Uterus (tissue), 4 donors: ENCODE results near the gene PNLDC1. TPM values are rescaled to one million over a fixed set of nuclear protein-coding genes. Genes with fewer than 3 reads are reported as not detected.
"Not testable (repeated sequence)": the region's sequence is repeated elsewhere in the genome, so short reads cannot be mapped to it uniquely, and the experiment has no call there.

Experiments
- DNase-seq, 2 donors: peaks; one replicate each; pipeline ENCODE4 v3.0.0-alpha.2; 2019 to 2020
- H3K27ac ChIP-seq, 2 donors: fragments of 200-600 bp; sonication (generic); 1 replicate in 1 of 2; 2 replicates in 1 of 2; pipeline ENCODE4 v1.5.1; 2016 to 2018
- H3K27me3 ChIP-seq, 2 donors: fragments of 200-600 bp; sonication (generic); one replicate each; pipeline ENCODE4 v1.5.1; 2018 to 2019; ENCODE audit warnings: control low read depth in 1 of 2
- H3K36me3 ChIP-seq, 2 donors: fragments of 200-600 bp; sonication (generic); one replicate each; pipeline ENCODE4 v1.5.1; 2019; ENCODE audit warnings: control low read depth in 1 of 2
- H3K4me1 ChIP-seq, 2 donors: fragments of 200-600 bp; sonication (generic); one replicate each; pipeline ENCODE4 v1.5.1; 2018 to 2019; ENCODE audit warnings: control low read depth in 1 of 2
- H3K4me3 ChIP-seq, 2 donors: fragments of 200-600 bp; sonication (generic); 1 replicate in 1 of 2; 2 replicates in 1 of 2; pipeline ENCODE4 v1.5.1; 2018 to 2019; ENCODE audit warnings: mild to moderate bottlenecking in 1 of 2
- H3K9me3 ChIP-seq, 2 donors: fragments of 200-600 bp; sonication (generic); one replicate each; pipeline ENCODE4 v1.5.1; 2019; ENCODE audit warnings: control low read depth in 1 of 2
- POLR2A ChIP-seq, 2 donors: fragments of 450-650 bp; IDR thresholded peaks; one replicate each; pipeline ENCODE4 v1.6.1; 2016; ENCODE audit warnings: antibody characterized with exemption in 2 of 2, mild to moderate bottlenecking in 1 of 2, moderate library complexity in 1 of 2
- intact Hi-C: fragments of 100-400 bp; cut with DNase I; formaldehyde crosslinking; loops from one replicate; pipeline ENCODE4 v1.15.1; 2023; ENCODE audit warnings: low total_unique reads
- total RNA-seq, 4 donors: library from RNA; depleted of rRNA in 3 of 4; stranded (reverse); fragments of >200 nt in 3 of 4; gene quantifications; one replicate each; pipeline versions ENCODE4 v1.1.0 to v1.2.4, GENCODE V29; 2014 to 2023
- TF ChIP-seq, protein P1 (sequence below), 4 experiments: fragments of 200-600 bp in 2 of 4; fragments of 450-650 bp in 2 of 4; sonication (generic) in 2 of 4; IDR thresholded peaks; one replicate each; pipeline ENCODE4 v1.5.1; 2016 to 2019; ENCODE audit warnings: antibody characterized with exemption in 4 of 4, mild to moderate bottlenecking in 2 of 4, moderate library complexity in 1 of 4
- donor health status: DM: yes; HTN: yes; CAD: no.

PNLDC1 gene
- total RNA-seq, 4 donors from 2014 or later = 0.69 TPM; not detected in 3

DNA sequence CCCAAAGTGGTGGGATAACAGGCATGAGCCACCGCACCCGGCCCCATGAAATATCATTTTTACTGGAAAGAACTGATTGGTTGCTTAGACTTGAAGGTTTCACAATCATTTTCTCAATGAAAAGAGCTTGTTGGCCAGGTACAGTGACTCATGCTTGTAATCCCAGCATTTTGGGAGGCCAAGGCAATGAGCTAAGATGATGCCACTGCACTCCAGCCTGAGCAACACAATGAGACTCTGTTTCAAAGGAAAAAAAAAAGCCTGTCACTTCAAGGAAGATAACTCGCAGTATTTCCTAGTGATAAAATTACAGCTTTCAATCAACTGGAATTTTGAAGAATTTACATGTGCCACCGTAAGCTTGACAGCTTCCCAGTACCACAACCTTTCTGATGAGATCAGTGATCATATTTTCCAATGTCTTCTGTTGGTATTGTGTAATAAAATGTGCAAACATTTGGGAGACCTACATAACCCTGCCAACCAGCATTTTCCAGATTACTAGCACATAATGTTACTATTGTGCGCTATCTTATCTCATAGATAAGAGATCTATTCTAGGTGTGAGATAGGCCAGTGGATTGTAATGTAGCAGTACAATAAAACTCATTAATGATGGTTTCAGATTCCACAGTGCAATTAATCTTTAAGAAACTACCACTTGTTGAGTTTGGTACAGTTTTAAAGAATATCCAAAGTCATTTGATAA, 7.2 kb downstream of the PNLDC1 start:
- Histone ChIP-seq H3K4me3 (no peak overlapping the region), H3K27ac (no peak overlapping the region), H3K9me3 (no peaks in the 10 kb centered on the region), H3K27me3 (no peaks in the 10 kb centered on the region), H3K4me1 (no peaks in the 10 kb centered on the region), H3K36me3 (no peaks in the 10 kb centered on the region)
- no peak for DNase-seq
- TF ChIP-seq, protein P1, sequence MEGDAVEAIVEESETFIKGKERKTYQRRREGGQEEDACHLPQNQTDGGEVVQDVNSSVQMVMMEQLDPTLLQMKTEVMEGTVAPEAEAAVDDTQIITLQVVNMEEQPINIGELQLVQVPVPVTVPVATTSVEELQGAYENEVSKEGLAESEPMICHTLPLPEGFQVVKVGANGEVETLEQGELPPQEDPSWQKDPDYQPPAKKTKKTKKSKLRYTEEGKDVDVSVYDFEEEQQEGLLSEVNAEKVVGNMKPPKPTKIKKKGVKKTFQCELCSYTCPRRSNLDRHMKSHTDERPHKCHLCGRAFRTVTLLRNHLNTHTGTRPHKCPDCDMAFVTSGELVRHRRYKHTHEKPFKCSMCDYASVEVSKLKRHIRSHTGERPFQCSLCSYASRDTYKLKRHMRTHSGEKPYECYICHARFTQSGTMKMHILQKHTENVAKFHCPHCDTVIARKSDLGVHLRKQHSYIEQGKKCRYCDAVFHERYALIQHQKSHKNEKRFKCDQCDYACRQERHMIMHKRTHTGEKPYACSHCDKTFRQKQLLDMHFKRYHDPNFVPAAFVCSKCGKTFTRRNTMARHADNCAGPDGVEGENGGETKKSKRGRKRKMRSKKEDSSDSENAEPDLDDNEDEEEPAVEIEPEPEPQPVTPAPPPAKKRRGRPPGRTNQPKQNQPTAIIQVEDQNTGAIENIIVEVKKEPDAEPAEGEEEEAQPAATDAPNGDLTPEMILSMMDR (IDR thresholded peaks at IDR 0.05) = no peak
- TF ChIP-seq POLR2A (IDR thresholded peaks at IDR 0.05) = no peak
- intact Hi-C loops = no loop called here

DNA sequence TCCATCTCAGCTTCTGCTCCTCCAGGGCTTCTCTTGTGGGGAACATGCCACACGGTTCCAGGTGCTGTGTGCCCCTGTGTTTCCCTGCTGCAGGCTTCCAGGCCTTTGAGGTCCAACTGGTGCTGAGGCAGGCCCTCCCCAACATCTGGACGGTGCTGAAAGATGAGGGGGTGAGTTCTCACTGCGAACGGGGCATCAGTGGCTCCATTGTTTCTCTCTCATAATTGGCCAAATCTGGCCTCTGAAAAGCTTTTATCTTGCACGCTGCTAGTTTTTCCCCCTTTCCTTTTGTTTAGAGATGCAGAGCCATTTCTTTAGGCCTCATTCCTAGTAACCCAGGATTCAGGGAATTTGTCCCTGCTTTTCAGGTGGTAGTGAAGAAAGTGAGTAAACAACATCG, 8.6 kb downstream of the PNLDC1 start:
- intact Hi-C loops = no loop called here
- Histone ChIP-seq H3K4me3 (no peak overlapping the region), H3K4me1 (no peaks in the 10 kb centered on the region), H3K27ac (no peak overlapping the region), H3K36me3 (no peaks in the 10 kb centered on the region), H3K27me3 (no peaks in the 10 kb centered on the region), H3K9me3 (no peaks in the 10 kb centered on the region)
- DNase-seq = no peak
- no peak for TF ChIP-seq POLR2A (IDR thresholded peaks at IDR 0.05)
- TF ChIP-seq, protein P1 (IDR thresholded peaks at IDR 0.05) = no peak

DNA sequence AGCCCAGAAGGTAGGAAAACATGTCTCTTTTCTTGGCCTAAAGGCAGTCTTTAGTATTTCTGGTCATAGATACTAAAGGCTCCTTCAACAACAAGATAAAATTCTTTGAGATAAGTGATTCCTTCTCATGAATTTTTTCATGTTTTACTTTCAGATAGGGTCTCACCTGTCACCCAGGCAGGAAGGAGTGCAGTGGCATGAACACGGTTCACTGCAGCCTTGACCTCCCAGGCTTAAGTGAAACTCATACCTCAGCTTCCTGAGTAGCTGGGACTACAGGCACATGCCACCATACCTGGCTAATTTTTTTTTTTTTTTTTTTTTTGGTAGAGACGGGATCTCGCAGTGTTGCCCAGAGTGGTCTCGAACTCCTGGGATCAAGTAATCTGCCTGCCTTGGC, 9.1 kb downstream of the PNLDC1 start:
- no peak for DNase-seq
- Histone ChIP-seq H3K4me1 (no peaks in the 10 kb centered on the region), H3K4me3 (no peak overlapping the region), H3K27ac (no peak overlapping the region), H3K27me3 (no peaks in the 10 kb centered on the region), H3K9me3 (no peaks in the 10 kb centered on the region), H3K36me3 (no peaks in the 10 kb centered on the region)
- intact Hi-C loops = no loop called here
- TF ChIP-seq POLR2A (IDR thresholded peaks at IDR 0.05) = no peak
- TF ChIP-seq, protein P1 (IDR thresholded peaks at IDR 0.05) = no peak

DNA sequence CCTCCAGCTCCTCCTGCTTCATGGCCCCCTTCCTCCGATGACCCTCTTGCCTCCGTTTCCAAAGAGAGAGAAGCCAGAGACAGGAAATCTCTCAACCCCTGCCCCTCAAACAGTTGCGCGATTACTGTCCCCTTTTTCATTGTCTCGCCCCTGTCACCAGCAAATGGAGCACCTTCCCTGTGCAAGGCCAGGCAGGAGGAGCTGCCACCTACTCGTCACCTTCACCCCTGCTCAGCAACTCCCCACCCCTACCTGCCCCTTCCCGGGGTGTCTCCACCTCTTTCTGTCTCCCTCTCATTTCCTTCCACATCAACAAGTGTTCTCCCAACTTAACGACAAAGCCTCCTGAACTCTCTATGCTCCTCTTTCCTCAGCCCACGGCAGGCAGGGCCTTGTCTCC, 13.7 kb downstream of the PNLDC1 start:
- DNase-seq = no peak
- Histone ChIP-seq H3K4me3 (no peak overlapping the region), H3K27me3 (no peaks in the 10 kb centered on the region), H3K4me1 (no peaks in the 10 kb centered on the region), H3K27ac (no peak overlapping the region), H3K36me3 (no peaks in the 10 kb centered on the region), H3K9me3 (no peaks in the 10 kb centered on the region)
- TF ChIP-seq POLR2A (IDR thresholded peaks at IDR 0.05) = no peak
- TF ChIP-seq, protein P1 (IDR thresholded peaks at IDR 0.05) = no peak
- intact Hi-C loops = no loop called here

DNA sequence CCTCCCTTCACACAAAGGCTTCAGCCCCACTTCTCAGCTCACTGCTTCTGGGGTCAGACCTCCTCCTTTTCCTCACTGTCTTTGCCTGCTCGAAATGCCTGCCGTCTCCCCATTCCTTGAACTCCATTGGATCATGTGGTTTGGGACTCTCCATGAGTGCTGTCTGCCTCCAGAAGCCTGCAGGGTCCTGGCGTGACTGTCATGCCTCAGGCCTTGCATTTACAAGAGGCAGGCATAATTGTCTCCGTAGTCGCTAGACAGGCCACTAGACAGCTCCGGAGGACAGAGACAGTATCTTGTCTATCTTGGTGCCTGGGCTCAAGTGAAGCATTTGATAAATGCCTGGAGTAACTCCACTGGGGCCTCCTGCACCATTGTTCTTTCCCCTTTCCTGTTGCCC, 15.3 kb downstream of the PNLDC1 start:
- H3K36me3 ChIP-seq = no peaks in the 10 kb centered on the region
- H3K27me3 ChIP-seq = no peaks in the 10 kb centered on the region
- H3K4me3 ChIP-seq = no peak overlapping the region
- TF ChIP-seq POLR2A (IDR thresholded peaks at IDR 0.05) = no peak
- TF ChIP-seq, protein P1 (IDR thresholded peaks at IDR 0.05) = no peak
- H3K4me1 ChIP-seq = no peaks in the 10 kb centered on the region
- intact Hi-C loops = no loop called here
- H3K9me3 ChIP-seq = no peaks in the 10 kb centered on the region
- H3K27ac ChIP-seq = no peak overlapping the region
- no peak for DNase-seq

DNA sequence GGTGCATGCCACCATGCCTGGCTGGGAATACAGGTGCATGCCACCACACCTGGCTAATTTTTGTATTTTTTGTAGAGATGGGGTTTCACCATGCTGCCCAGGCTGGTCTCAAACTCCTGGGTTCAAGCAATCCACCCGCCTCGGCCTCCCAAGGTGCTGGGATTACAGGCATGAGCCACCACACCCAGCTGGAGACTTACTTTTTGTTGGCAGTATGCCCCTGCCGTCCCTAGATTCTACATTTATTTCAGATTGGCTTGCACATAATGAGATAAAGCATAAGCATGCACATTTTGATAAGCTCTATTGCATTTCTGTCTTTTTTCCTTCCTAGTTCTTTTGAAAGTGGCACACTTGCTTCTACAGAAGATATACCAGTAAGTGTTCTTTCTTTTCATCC, 16.7 kb downstream of the PNLDC1 start:
- H3K27me3 ChIP-seq, DNase-seq, H3K4me3 ChIP-seq, H3K27ac ChIP-seq, H3K9me3 ChIP-seq, H3K36me3 ChIP-seq, intact Hi-C loops, H3K4me1 ChIP-seq: not testable (repeated sequence)
